ENCODE results near the gene ART5.

DNA sequence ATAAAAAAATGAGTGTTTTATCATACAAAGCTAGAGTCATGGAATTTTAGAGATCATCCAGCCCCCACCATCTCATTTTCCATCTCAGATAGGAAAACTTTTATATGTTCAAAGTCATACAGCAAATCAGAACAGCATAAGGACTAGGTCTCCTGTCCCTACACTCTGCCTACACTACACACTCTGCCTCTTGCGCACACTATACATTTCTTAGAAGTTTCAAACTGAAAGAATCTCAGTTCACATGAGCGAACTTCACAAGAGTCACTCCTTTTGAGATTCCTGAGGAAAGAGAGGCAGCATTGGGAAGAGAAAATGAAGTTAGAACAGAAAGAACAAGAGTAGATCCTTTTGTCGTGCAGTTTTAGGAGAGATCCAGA is 36.5 kb downstream of the ART5 start:
- TF ChIP-seq, protein P1, sequence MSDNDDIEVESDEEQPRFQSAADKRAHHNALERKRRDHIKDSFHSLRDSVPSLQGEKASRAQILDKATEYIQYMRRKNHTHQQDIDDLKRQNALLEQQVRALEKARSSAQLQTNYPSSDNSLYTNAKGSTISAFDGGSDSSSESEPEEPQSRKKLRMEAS (IDR thresholded peaks at IDR 0.05), result no peak
- TF ChIP-seq YY1 (IDR thresholded peaks at IDR 0.05; ENCODE audit: low read depth), result no peak
- no peak for TF ChIP-seq RAD21 (IDR thresholded peaks at IDR 0.05; ENCODE audit: low read depth)
- TF ChIP-seq TAF1 (IDR thresholded peaks at IDR 0.05; ENCODE audit: low read depth), result no peak
- TF ChIP-seq EP300 (IDR thresholded peaks at IDR 0.05; ENCODE audit: borderline replicate concordance), result no peak
- TF ChIP-seq TEAD4 (IDR thresholded peaks at IDR 0.05), result no peak
- TF ChIP-seq, protein P2, sequence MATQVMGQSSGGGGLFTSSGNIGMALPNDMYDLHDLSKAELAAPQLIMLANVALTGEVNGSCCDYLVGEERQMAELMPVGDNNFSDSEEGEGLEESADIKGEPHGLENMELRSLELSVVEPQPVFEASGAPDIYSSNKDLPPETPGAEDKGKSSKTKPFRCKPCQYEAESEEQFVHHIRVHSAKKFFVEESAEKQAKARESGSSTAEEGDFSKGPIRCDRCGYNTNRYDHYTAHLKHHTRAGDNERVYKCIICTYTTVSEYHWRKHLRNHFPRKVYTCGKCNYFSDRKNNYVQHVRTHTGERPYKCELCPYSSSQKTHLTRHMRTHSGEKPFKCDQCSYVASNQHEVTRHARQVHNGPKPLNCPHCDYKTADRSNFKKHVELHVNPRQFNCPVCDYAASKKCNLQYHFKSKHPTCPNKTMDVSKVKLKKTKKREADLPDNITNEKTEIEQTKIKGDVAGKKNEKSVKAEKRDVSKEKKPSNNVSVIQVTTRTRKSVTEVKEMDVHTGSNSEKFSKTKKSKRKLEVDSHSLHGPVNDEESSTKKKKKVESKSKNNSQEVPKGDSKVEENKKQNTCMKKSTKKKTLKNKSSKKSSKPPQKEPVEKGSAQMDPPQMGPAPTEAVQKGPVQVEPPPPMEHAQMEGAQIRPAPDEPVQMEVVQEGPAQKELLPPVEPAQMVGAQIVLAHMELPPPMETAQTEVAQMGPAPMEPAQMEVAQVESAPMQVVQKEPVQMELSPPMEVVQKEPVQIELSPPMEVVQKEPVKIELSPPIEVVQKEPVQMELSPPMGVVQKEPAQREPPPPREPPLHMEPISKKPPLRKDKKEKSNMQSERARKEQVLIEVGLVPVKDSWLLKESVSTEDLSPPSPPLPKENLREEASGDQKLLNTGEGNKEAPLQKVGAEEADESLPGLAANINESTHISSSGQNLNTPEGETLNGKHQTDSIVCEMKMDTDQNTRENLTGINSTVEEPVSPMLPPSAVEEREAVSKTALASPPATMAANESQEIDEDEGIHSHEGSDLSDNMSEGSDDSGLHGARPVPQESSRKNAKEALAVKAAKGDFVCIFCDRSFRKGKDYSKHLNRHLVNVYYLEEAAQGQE (IDR thresholded peaks at IDR 0.05; ENCODE audit: low read depth), result no peak
- no peak for TF ChIP-seq TCF12 (IDR thresholded peaks at IDR 0.05; ENCODE audit: low read depth)
- no peak for TF ChIP-seq CEBPB (IDR thresholded peaks at IDR 0.05)
- TF ChIP-seq CREB1 (IDR thresholded peaks at IDR 0.05; ENCODE audit: low read depth), result no peak
- TF ChIP-seq EGR1 (IDR thresholded peaks at IDR 0.05), result no peak
- no peak for TF ChIP-seq NFIC (IDR thresholded peaks at IDR 0.05)

Data from Ishikawa (cell line).